A549 (cell line): ENCODE data around the gene CYP24A1. TPM values are rescaled to one million over a fixed set of nuclear protein-coding genes. Genes with fewer than 3 reads are reported as not detected.

ENCODE experiments used
- polyA plus RNA-seq, 4 experiments: library from polyadenylated mRNA; depleted of rRNA in 3 of 4; stranded (reverse); fragments of >200 nt; fragmentation: RNase III in 1 of 4; extraction: RNeasy Plus Mini Kit Qiagen cat#74134 plus additional on column Dnase treatment in 1 of 4; gene quantifications; 2 replicates in 3 of 4; 3 replicates in 1 of 4; pipeline ENCODE4 v1.2.3, GENCODE V29; 2011 to 2017

CYP24A1 gene
- polyA plus RNA-seq, 2 of the 4 experiments (the other 2 are of a cell fraction), result 722 to 1,617 TPM

Other genes starting within 250 kb of the CYP24A1 start
- 3.9 and 7.9 TPM in 2 replicates for gene BCAS1, start 103.4 kb downstream of the CYP24A1 start, polyA plus RNA-seq (2011; rRNA removed)
- gene BCAS1, start 103.4 kb downstream of the CYP24A1 start, polyA plus RNA-seq (2017; fragmentation: RNase III; extraction: RNeasy Plus Mini Kit Qiagen cat#74134 plus additional on column Dnase treatment), result 1.2 to 1.4 TPM (median 1.3 TPM) in 3 replicates
- 78.7 and 146 TPM in 2 replicates for gene PFDN4, start 34.1 kb upstream of the CYP24A1 start, polyA plus RNA-seq (2011; rRNA removed)
- gene PFDN4, start 34.1 kb upstream of the CYP24A1 start, polyA plus RNA-seq (2017; fragmentation: RNase III; extraction: RNeasy Plus Mini Kit Qiagen cat#74134 plus additional on column Dnase treatment), result 140 to 155 TPM (median 149 TPM) in 3 replicates